Embryonic facial prominence (tissue), 1 donor: ENCODE measurements around the gene COA1.
"Not testable (repeated sequence)": the region's sequence is repeated elsewhere in the genome, so short reads cannot be mapped to it uniquely, and the experiment has no call there.

Experiments
- DNase-seq: peaks from one replicate; pipeline ENCODE4 v3.0.0-alpha.2; 2016; ENCODE audit errors: extremely low spot score

Gene COA1

GRCh38 chr7:43727003-43727402 is 2.3 kb downstream of the COA1 start:
- DNase-seq = no peak

- no peak for DNase-seq
These were observed 2.9 kb downstream of the COA1 start for GRCh38 chr7:43726466-43726865.

- no peak for DNase-seq
These were observed 4.1 kb downstream of the COA1 start for GRCh38 chr7:43725251-43725650.

- DNase-seq = no peak
These were observed 6.3 kb downstream of the COA1 start for GRCh38 chr7:43723007-43723341.

- no peak for DNase-seq
These were observed 8.0 kb downstream of the COA1 start for GRCh38 chr7:43721193-43721806.

- DNase-seq = no peak
These were observed 12.7 kb downstream of the COA1 start for GRCh38 chr7:43716598-43716997.

GRCh38 chr7:43715966-43716365 is 13.4 kb downstream of the COA1 start:
- DNase-seq = not testable (repeated sequence)

- no peak for DNase-seq
These were observed 17.8 kb downstream of the COA1 start for GRCh38 chr7:43711503-43711902.

- DNase-seq = not testable (repeated sequence)
These were observed 21.3 kb downstream of the COA1 start for GRCh38 chr7:43708055-43708454.

GRCh38 chr7:43703573-43703972 is 25.8 kb downstream of the COA1 start:
- DNase-seq = no peak

GRCh38 chr7:43702974-43703373 is 26.3 kb downstream of the COA1 start:
- no peak for DNase-seq

- no peak for DNase-seq
These were observed 27.4 kb downstream of the COA1 start for GRCh38 chr7:43701929-43702328.

GRCh38 chr7:43701500-43701854 is 27.8 kb downstream of the COA1 start:
- DNase-seq = no peak

GRCh38 chr7:43700646-43701499 is 28.4 kb downstream of the COA1 start:
- no peak for DNase-seq

- peak; percentile 18 for DNase-seq
These were observed 29.2 kb downstream of the COA1 start for GRCh38 chr7:43700059-43700501.

- no peak for DNase-seq
These were observed 30.7 kb downstream of the COA1 start for GRCh38 chr7:43698460-43699255.

GRCh38 chr7:43697690-43698089 is 31.6 kb downstream of the COA1 start:
- DNase-seq = no peak

- no peak for DNase-seq
These were observed 34.0 kb downstream of the COA1 start for GRCh38 chr7:43695365-43695764.

GRCh38 chr7:43694399-43694748 is 34.9 kb downstream of the COA1 start:
- DNase-seq = no peak

GRCh38 chr7:43693687-43694398 is 35.5 kb downstream of the COA1 start:
- no peak for DNase-seq

- DNase-seq = no peak
These were observed 36.5 kb downstream of the COA1 start for GRCh38 chr7:43692582-43693373.
